ENCODE data around the gene PCDHGA2.
"Not testable (repeated sequence)": the region's sequence is repeated elsewhere in the genome, so short reads cannot be mapped to it uniquely, and the experiment has no call there.

PCDHGA2 gene

GRCh38 chr5:141349917-141350619, 11.5 kb downstream of the PCDHGA2 start, which contains the start of gene PCDHGB1:
Gene PCDHGB1 (plus strand): TSS chr5:141350099. CDS start chr5:141350261, 162 bp downstream.
- no peak for DNase-seq (ENCODE audit: low spot score)

GRCh38 chr5:141351591-141351990, 13.0 kb downstream of the PCDHGA2 start:
- no peak for DNase-seq (ENCODE audit: low spot score)

GRCh38 chr5:141354900-141355469, 16.4 kb downstream of the PCDHGA2 start, which contains the start of gene PCDHGA4:
Gene PCDHGA4 (plus strand): TSS chr5:141355021. CDS start chr5:141355108, 87 bp downstream.
- DNase-seq (ENCODE audit: low spot score): no peak

GRCh38 chr5:141355641-141356040, 17.1 kb downstream of the PCDHGA2 start:
- DNase-seq (ENCODE audit: low spot score): no peak

- no peak for DNase-seq (ENCODE audit: low spot score)
Observed at GRCh38 chr5:141356133-141356532, 17.6 kb downstream of the PCDHGA2 start.

- DNase-seq (ENCODE audit: low spot score): no peak
Observed at GRCh38 chr5:141356950-141357349, 18.4 kb downstream of the PCDHGA2 start.

GRCh38 chr5:141359790-141360426, 21.3 kb downstream of the PCDHGA2 start, which contains the start of gene PCDHGB2:
Gene PCDHGB2 (plus strand): TSS chr5:141359994. CDS start chr5:141360136, 142 bp downstream.
- no peak for DNase-seq (ENCODE audit: low spot score)

GRCh38 chr5:141360685-141361084, 22.1 kb downstream of the PCDHGA2 start:
- no peak for DNase-seq (ENCODE audit: low spot score)

GRCh38 chr5:141362719-141363118, 24.2 kb downstream of the PCDHGA2 start:
- no peak for DNase-seq (ENCODE audit: low spot score)

GRCh38 chr5:141363952-141364660, 25.5 kb downstream of the PCDHGA2 start, which contains the start of gene PCDHGA5:
Gene PCDHGA5 (plus strand): TSS chr5:141364162. CDS start chr5:141364331, 169 bp downstream.
- DNase-seq (ENCODE audit: low spot score): no peak

GRCh38 chr5:141366016-141366896, 27.7 kb downstream of the PCDHGA2 start:
- no peak for DNase-seq (ENCODE audit: low spot score)

GRCh38 chr5:141369994-141370848, 31.7 kb downstream of the PCDHGA2 start, which contains the start of gene PCDHGB3:
Gene PCDHGB3 (plus strand): TSS chr5:141370242. CDS start chr5:141370395, 153 bp downstream.
- no peak for DNase-seq (ENCODE audit: low spot score)

- no peak for DNase-seq (ENCODE audit: low spot score)
Observed at GRCh38 chr5:141371572-141372475, 33.3 kb downstream of the PCDHGA2 start.

GRCh38 chr5:141373673-141374317, 35.2 kb downstream of the PCDHGA2 start, which contains the start of gene PCDHGA6:
Gene PCDHGA6 (plus strand): TSS chr5:141373891. CDS start chr5:141374084, 193 bp downstream.
- DNase-seq (ENCODE audit: low spot score): no peak

- DNase-seq (ENCODE audit: low spot score): no peak
Observed at GRCh38 chr5:141374627-141375026, 36.1 kb downstream of the PCDHGA2 start.

GRCh38 chr5:141375444-141376155, 37.0 kb downstream of the PCDHGA2 start:
- not testable (repeated sequence) for DNase-seq (ENCODE audit: low spot score)

- DNase-seq (ENCODE audit: low spot score): no peak
Observed at GRCh38 chr5:141382469-141383294, 44.1 kb downstream of the PCDHGA2 start, which contains the start of gene PCDHGA7. Gene PCDHGA7 (plus strand): TSS chr5:141382742. CDS start chr5:141382900, 158 bp downstream.

Measured in kidney capillary endothelial cell (primary cell).